Fibroblast of mammary gland (primary cell): ENCODE measurements around the gene TMEM59L.

ENCODE experiments used
- DNase-seq: peaks from one replicate; pipeline ENCODE4 v3.0.0-alpha.2; 2010; ENCODE audit warnings: low read depth
- H3K4me3 ChIP-seq: 2 replicates; pipeline ENCODE4 v1.5.1; 2011; ENCODE audit warnings: low read depth, mild to moderate bottlenecking, low read length, moderate library complexity; ENCODE audit not compliant: control insufficient read depth
- TF ChIP-seq, protein P1 (sequence below): conservative IDR thresholded peaks from 2 replicates; pipeline ENCODE4 v1.5.1; 2011; ENCODE audit warnings: low read depth, low read length, inconsistent platforms; ENCODE audit not compliant: control insufficient read depth, insufficient read depth

Gene TMEM59L

GRCh38 chr19:18646535-18647370 lies 34.1 kb downstream of the TMEM59L start:
- H3K4me3 ChIP-seq, result no peak overlapping the region
- TF ChIP-seq, protein P1, sequence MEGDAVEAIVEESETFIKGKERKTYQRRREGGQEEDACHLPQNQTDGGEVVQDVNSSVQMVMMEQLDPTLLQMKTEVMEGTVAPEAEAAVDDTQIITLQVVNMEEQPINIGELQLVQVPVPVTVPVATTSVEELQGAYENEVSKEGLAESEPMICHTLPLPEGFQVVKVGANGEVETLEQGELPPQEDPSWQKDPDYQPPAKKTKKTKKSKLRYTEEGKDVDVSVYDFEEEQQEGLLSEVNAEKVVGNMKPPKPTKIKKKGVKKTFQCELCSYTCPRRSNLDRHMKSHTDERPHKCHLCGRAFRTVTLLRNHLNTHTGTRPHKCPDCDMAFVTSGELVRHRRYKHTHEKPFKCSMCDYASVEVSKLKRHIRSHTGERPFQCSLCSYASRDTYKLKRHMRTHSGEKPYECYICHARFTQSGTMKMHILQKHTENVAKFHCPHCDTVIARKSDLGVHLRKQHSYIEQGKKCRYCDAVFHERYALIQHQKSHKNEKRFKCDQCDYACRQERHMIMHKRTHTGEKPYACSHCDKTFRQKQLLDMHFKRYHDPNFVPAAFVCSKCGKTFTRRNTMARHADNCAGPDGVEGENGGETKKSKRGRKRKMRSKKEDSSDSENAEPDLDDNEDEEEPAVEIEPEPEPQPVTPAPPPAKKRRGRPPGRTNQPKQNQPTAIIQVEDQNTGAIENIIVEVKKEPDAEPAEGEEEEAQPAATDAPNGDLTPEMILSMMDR, result no peak
- DNase-seq, result no peak

DNA sequence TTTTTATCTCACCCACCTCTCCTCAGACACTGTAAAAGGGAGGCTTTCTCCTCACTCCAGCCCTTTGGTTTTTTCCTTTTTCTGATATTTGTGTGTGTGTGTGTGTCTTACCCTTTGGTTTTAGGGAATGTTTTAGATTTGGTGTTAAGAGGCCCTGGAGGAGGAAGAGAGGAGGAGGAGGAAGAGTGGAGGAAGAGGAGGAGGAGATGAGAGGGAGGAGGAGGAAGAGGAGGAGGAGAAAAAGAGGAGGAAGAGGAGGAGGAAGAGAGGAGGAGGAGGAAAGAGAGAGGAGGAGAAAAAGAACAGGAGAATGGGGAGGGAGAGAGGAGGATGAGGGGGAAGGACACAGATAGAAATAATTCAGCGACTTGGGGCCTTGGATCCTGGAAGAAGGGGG lies 34.7 kb downstream of the TMEM59L start:
- DNase-seq, result no peak
- H3K4me3 ChIP-seq, result no peak overlapping the region
- TF ChIP-seq, protein P1, result no peak

GRCh38 chr19:18647807-18648206 lies 35.1 kb downstream of the TMEM59L start:
- no peak overlapping the region for H3K4me3 ChIP-seq
- TF ChIP-seq, protein P1, result no peak
- no peak for DNase-seq

GRCh38 chr19:18648973-18649315 lies 36.3 kb downstream of the TMEM59L start:
- H3K4me3 ChIP-seq, result no peak overlapping the region
- TF ChIP-seq, protein P1, result no peak
- DNase-seq, result no peak

DNA sequence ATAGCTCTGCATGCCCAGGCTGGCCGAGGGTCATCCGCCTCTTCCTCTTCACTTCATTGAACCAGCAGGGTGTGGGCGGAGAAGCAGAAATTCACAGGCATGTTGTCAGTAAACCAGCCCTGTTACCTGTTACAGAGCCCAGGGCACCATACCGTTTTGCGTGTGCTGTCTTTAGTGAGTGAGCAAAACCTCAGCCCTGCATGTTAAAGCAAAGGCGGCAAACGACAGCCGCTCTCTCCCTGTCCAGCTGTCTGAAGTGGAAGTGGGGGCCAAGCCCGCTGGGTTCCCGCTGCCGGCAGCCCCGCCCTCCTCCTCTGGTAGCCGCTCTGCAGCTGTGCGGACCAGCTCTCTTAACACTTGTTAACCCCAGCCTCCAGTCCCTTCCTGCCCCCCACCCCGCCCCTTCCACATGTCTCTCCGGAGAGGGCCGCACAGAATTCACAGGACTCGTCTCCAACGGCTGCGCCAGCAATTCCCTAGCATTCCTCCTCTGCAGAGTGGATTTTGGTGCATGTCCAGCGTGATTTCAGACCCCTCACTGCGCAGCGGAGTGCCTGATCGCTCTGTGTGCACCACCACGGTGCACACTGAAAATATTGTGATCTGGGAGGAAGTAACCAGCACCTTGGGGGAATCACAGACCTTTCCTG lies 36.8 kb downstream of the TMEM59L start:
- DNase-seq, result peak; percentile 30
- no peak overlapping the region for H3K4me3 ChIP-seq
- TF ChIP-seq, protein P1, result no peak

GRCh38 chr19:18650021-18650390 lies 37.3 kb downstream of the TMEM59L start:
- DNase-seq, result peak; percentile 50

More at GRCh38 chr19:18650021-18650390, 37.3 kb downstream of the TMEM59L start:
- TF ChIP-seq, protein P1, result no peak
- H3K4me3 ChIP-seq, result no peak overlapping the region
